Astrocyte of the spinal cord (primary cell): Measurements from ENCODE around the gene EXOC4.

Experiments
- DNase-seq: peaks from one replicate; pipeline ENCODE4 v3.0.0; 2011; ENCODE audit warnings: low read depth, low spot score
- H3K4me3 ChIP-seq: 2 replicates; pipeline ENCODE4 v1.5.1; 2011; ENCODE audit warnings: low read depth, mild to moderate bottlenecking, low read length, moderate library complexity
- CTCF ChIP-seq: IDR thresholded peaks from 2 replicates; pipeline ENCODE4 v1.5.1; 2012; ENCODE audit warnings: low read depth, mild to moderate bottlenecking, low read length, inconsistent platforms
- in situ Hi-C: cut with HindIII; loops from 2 replicates; pipeline ENCODE4 v1.10.0; 2017; ENCODE audit warnings: low sequenced_read_pairs

The EXOC4 gene

GRCh38 chr7:133290041-133290440 lies 37.2 kb downstream of the EXOC4 start:
- H3K4me3 ChIP-seq, result no peak overlapping the region
- in situ Hi-C loops, result no loop called here
- no peak for TF ChIP-seq CTCF
- no peak for DNase-seq

GRCh38 chr7:133290676-133291333 lies 37.9 kb downstream of the EXOC4 start:
- TF ChIP-seq CTCF, result no peak
- H3K4me3 ChIP-seq, result no peak overlapping the region
- in situ Hi-C loops, result no loop called here
- no peak for DNase-seq

- no peak for TF ChIP-seq CTCF
- no peak overlapping the region for H3K4me3 ChIP-seq
- no peak for DNase-seq
- in situ Hi-C loops, result no loop called here
Observed at GRCh38 chr7:133292631-133293030, 39.8 kb downstream of the EXOC4 start.

- TF ChIP-seq CTCF, result no peak
- in situ Hi-C loops, result no loop called here
- no peak for DNase-seq
- no peak overlapping the region for H3K4me3 ChIP-seq
Observed at GRCh38 chr7:133293384-133294160, 40.7 kb downstream of the EXOC4 start.

GRCh38 chr7:133294234-133294633 lies 41.4 kb downstream of the EXOC4 start:
- H3K4me3 ChIP-seq, result no peak overlapping the region
- in situ Hi-C loops, result no loop called here
- no peak for DNase-seq
- TF ChIP-seq CTCF, result no peak

- no peak for DNase-seq
- TF ChIP-seq CTCF, result no peak
- in situ Hi-C loops, result no loop called here
- no peak overlapping the region for H3K4me3 ChIP-seq
Observed at GRCh38 chr7:133295484-133295883, 42.6 kb downstream of the EXOC4 start.
